Activated naive CD8-positive, alpha-beta T cell treated with anti-CD3 and anti-CD28 coated beads, Interleukin-2, amount 50 U/mL, for 16 hours (primary cell): ENCODE measurements around the gene H2BK1.

ENCODE experiments used
- DNase-seq: peaks from one replicate; pipeline ENCODE4 v3.0.0-alpha.2; 2020; ENCODE audit warnings: low read depth, low spot score

Gene H2BK1

DNA sequence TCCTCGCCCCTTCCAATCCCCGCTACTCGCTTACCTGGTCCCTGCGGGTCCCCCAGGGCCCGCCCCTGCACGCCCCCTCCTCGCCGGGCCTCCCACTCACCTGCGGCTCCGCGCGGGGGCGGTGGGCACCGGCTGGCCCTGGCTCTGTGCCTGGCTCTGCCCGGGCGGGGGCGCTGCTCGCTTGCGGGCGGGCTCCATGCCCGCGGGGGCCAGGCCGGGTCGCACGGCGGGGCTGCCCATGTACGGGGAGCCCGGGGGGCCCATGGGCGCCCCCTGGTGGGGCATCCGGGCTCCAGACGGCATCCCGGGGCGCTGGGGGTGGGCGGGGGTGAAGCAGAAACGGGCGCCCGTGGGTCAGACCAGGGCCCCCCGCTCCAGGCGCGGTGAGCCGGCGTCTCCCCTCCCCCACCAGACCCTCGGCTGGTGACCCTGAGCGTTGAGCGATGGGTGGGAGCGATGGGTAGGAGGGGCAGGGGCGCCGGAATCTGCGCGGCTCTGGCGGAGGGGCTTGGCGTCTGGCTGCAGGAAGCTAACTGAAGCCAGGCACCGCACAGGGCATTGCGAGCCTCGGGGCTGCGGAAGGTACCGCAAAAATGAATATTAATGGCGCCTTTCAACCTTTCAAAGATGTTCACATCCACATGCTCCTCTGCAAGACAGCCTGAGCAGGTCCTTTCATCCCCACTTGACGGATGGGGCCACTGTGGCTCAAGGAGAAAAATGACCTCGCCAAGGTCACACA lies 35.2 kb upstream of the H2BK1 start:
- DNase-seq = peak; percentile 32

DNA sequence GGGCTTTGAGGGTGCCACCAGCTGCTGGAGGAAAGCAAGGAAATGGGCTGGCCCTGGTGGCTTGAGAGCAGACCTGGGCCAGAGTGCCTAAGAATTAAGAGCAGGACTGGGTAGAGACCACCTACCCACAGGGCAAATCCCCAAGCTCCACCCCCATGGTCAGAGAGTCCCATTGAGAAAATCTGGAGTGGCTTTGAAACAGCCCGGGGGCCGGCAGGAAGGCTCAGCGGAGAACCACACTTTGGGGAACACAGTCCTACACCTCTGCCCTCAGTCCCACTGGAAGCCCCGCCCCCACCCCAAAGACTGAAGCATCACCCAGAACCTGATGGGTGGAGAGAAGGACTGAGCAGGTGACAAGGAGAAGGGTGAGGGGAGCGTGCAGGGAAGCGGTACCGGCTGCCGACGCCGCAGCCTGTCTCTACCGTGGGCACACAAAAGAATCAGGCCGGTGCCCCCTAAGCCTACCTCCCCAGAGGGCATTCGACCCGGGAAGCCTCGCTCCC lies 34.6 kb upstream of the H2BK1 start:
- DNase-seq = no peak

DNA sequence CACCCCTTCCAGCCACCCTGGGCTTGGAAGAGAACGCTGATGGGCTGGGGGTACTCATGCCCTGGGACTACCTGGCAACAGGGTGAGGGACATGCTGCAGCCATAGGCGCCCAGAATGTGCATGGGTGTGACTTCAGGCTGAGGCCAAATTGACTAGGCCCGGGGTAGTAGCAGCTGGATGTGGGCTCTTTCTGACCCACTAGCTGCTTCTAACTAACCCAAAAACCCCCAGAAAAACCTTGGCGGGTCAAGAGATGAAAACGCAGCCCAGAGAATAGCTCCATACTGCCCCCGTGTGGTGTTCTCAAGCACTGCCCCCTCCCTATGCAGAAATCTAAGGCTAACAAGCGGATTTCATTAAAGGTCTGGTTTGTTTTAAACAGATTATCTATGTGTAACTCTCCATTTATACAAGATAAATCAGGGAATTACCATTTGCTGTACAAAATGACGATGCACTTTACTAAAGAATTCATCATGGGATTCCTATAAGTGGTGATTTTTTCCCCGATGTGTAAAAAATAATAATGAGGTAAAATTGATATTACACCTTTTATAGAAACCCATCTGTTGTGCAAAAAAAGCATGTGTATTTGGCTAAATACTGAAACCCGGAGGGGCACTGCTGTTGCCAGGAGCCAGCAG lies 34.0 kb upstream of the H2BK1 start:
- no peak for DNase-seq

DNA sequence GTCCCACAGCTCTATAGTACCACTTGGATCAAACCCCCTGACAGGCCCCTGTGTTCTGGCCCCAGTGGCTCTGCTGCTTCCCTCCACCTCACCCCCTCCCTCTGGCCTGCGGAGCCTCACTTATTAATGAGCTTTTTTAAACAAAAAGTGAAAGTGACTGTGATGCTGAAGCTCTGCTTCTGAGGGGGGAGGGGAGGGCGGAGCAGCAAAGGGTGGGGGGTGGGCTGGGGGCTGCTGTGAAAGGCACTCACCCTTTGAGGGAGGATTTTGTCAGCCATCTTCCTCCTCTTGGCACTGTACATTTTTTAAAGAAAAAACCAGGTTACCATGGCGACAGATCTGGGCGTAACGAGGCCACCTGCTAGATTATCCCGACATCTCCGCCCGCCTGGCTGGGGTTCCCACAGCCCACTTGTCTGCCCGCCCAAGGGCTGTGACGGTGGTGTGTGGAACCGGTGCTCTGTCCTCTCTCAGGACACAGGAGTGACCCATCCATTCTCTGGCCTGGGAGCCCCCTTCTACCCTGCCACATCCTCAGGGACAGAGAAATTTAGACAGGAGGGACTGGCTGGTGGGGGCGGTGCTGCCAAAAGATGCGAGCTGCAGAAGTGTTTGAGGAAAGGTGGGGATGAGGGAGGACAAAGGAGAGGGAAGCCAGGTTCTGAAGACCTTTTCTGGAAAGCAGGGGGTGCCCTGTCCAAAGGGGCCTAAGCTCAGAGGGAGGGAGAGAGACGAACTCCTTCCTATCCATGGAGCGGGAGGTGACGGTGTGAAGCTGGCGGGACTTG lies 33.3 kb upstream of the H2BK1 start:
- DNase-seq = no peak

DNA sequence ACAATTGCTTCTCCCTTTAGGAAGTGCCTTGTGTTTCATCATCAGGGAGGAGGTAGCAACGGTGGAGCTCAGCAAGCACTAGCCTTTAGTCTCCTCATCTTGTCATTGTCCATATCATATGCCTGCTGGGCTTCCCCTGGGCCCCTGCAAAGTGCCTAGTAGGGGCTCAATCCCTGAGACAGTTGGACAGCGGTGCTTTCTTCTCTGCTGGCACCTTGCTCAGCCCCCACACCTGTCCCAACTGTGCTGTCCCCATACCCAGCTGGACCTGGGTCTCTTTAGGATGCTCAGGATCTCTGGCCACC lies 32.7 kb upstream of the H2BK1 start:
- DNase-seq = no peak

DNA sequence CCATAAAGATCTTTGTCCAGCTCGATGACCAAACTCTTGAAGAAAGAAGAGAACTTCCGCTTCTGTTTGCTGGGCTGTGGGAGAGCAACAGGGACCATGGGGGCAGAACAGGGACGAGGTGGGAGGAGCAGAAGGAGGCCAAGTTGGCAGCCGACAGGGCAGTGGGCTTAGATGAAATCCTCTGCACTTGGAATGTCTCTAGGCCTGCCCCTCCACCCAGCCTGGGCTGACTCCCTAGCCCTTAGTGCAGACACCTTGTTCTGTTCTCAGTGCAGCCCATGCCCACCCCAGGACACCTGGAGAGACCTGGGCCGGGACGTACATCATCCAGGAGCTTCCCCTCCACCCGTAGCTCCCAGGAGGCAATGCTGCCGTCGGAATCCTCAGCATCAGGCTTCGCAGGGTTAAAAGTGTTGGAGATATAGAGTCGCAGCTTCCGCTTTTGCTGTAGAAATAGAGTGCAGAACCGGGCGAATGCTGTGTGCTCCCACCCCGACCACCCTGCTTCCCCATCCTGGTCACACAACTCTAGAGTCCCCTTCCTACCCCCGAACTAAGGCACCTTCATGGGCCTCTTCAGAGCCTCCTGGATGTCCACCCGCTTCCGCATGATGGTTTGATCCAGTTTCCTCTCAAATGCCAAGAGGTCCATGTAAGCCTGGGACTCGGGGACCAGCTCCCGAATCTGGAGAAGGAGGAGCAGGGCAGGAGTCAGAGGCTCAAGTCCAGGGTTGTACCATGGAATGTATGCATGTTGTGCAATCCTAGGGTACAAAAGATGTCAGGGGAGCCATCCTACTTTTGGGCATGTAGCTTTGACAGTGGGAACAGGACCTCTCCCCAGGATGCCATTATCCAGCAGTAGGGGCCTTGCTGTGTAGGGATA lies 32.1 kb upstream of the H2BK1 start:
- DNase-seq = no peak

DNA sequence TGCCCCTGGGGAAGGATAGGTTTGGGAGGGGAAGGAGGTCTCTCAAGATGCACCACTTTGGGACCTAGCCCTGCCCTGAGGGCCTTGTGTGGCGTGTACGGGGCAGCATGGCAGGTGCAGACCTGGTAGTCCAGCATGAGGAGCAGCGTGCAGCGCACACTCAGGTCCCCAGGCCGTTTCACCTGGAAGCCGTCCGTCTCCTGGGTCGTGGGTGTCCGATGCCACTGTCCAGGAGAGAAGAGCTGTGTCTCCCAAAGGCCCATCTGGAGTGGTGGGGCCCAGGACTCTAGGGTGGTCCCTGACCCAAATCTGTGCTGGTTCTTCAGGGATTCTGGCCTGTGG lies 31.4 kb upstream of the H2BK1 start:
- no peak for DNase-seq

DNA sequence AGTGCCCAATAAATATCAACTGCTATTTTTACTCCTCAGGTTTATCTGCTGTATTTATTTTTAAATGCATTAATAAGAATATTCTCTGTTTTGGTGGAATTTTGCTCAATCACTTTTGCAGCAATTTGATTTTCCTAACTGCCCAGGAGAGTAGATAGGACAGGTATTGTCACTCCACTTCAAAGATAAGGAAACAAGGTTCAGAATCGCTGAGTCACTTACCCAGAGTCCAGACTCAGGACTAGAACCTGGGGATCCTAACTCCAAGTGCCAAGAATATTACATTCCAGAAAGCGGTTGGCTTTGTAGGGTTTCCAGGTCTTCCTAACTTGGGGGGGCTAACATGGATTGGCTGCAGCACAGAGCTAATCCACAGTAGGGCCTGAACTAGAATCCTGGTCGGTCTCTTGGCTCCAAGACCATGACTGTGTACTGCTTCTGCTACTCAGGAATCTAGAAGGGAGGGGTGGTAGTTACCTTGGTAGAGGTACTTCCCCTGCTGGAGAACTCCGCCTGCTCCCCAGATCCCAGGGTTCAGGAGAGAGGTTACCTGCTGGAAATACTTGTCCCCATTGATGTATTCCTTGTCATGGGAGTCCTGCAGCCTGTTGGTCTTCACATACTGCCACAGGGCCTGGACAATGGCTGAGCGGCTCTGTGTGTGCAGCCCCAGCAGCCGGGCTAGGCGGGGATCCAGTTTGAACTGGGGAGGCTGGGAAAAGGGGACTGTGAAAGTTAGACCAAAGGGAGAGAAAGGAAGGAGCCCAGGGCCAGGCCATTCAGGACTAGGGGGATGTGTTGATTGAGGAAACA lies 30.9 kb upstream of the H2BK1 start:
- DNase-seq = no peak

DNA sequence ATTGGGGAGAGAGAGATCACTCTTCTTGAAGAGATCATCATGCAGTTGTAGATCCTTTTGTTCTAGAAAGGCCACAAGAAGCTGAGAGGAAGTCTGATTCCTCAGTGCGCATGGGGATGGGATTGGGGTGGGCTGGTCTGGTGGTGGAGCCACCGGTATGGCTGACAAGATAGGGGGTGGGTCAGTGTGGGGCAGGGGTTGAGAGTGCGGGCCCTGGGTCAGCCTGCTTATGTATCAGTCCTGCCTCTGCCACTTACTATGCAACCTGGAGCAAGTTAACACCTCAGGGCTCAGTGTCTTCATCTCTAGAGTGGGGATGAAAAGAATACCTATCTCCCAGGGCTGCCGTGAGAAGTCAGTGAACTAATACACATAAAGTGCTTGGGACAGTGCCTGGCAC lies 30.2 kb upstream of the H2BK1 start:
- no peak for DNase-seq

DNA sequence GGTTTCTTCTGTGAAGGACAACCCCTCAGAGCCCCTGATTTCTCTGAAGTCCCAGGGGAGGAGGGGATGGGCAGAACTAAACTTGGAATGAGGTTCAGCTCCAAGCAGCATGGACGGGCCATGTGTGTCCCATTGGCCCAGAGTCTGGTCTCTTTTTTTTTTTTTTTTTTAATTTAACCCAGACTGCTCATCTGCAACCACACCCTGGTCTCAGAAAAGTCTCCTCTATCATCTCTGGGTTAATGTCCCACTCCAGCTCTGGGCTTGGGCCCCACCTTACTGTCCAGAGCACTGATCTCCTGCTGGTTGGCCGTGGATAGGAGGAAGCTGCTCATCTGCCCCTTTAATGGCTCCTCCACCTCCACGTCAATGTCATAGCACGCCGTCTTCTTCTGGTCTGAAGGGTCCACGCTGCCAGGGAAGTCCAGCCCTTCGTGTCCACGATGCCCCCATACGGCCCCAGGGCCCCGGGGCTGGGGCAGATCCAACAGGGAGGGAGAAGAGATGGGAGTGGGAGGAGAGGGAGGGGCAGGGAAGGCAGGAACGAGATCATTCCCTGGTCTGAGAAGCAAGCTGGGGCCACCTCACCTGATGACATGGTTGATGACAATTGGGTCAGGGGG lies 29.7 kb upstream of the H2BK1 start:
- DNase-seq = no peak

DNA sequence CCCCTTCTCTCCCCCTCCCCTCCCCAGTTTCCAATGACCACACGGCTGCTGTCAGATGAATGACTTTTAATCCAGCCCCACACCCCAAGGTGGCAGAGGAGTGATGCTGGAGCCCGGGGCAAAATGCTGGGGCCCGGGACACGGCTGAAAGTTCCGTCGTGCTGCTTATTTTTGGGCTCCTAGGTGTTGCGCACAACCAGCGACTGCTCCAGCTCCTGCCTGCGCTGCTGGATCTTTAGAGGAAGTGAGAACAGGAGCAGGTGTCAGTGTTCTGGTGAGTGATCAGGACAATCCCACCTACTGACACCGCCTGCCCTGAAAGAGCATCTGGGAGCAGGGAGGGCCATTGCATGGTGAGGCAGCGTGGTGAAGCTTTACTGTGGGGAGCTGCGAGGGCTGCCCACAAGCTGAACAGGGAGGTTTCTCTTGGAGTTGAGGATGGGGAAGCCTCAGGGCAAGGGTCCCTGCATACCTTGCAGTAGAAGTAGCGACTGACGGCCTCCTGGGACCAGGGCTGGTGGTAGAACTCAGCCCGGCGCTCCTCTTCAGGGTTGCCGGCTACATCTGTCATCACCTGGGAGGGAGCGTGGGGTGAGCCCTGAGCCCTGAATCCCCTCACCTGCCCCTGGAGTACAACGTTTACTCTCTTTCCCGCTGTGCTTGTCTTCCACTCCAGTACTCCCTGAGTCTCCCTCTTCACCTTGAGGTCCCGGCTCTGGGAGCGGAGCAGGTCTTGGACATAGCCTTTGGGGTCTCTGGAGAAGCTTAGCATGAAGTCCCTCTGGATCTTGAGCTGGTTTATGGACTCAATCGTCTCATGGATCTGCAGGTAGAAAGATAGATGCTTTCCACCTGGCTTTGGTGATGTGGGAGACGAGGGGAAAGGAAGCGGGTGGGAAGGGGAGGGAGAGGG lies 28.9 kb upstream of the H2BK1 start:
- no peak for DNase-seq

DNA sequence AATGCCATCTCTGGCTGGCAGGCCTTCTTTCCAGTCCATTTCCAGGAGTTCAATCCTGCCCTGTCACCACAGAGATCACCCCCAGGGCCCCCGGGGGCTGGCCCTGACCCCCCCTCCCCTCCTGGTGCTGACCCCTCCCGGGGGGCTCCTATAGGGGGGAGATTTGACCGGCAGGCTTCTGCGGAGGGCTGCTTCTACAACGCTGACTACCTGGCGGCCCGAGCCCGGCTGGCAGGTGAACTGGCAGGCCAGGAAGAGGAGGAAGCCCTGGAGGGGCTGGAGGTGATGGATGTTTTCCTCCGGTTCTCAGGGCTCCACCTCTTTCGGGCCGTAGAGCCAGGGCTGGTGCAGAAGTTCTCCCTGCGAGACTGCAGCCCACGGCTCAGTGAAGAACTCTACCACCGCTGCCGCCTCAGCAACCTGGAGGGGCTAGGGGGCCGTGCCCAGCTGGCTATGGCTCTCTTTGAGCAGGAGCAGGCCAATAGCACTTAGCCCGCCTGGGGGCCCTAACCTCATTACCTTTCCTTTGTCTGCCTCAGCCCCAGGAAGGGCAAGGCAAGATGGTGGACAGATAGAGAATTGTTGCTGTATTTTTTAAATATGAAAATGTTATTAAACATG lies 28.0 kb upstream of the H2BK1 start:
- DNase-seq = no peak

DNA sequence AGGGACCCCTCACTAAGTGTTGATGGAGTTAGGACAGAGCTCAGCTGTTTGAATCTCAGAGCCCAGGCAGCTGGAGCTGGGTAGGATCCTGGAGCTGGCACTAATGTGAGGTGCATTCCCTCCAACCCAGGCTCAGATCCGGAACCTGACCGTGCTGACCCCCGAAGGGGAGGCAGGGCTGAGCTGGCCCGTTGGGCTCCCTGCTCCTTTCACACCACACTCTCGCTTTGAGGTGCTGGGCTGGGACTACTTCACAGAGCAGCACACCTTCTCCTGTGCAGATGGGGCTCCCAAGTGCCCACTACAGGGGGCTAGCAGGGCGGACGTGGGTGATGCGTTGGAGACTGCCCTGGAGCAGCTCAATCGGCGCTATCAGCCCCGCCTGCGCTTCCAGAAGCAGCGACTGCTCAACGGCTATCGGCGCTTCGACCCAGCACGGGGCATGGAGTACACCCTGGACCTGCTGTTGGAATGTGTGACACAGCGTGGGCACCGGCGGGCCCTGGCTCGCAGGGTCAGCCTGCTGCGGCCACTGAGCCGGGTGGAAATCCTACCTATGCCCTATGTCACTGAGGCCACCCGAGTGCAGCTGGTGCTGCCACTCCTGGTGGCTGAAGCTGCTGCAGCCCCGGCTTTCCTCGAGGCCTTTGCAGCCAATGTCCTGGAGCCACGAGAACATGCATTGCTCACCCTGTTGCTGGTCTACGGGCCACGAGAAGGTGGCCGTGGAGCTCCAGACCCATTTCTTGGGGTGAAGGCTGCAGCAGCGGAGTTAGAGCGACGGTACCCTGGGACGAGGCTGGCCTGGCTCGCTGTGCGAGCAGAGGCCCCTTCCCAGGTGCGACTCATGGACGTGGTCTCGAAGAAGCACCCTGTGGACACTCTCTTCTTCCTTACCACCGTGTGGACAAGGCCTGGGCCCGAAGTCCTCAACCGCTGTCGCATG lies 27.2 kb upstream of the H2BK1 start:
- no peak for DNase-seq

DNA sequence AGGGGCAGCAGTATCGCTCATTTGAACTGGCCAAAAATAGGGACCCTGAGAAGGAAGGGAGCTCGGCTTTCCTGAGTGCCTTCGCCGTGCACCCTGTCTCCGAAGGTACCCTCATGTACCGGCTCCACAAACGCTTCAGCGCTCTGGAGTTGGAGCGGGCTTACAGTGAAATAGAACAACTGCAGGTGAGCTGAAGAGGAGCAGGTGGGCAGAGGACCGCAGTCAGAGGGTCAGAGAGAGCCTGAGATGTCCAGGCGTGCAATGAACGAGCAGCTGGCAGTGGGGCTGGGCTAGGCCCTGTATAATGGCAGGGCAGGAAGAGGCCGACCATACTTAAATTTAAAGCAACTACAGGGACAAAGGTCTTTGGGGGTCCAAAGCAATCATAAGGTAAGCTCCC lies 26.1 kb upstream of the H2BK1 start:
- DNase-seq = no peak

DNA sequence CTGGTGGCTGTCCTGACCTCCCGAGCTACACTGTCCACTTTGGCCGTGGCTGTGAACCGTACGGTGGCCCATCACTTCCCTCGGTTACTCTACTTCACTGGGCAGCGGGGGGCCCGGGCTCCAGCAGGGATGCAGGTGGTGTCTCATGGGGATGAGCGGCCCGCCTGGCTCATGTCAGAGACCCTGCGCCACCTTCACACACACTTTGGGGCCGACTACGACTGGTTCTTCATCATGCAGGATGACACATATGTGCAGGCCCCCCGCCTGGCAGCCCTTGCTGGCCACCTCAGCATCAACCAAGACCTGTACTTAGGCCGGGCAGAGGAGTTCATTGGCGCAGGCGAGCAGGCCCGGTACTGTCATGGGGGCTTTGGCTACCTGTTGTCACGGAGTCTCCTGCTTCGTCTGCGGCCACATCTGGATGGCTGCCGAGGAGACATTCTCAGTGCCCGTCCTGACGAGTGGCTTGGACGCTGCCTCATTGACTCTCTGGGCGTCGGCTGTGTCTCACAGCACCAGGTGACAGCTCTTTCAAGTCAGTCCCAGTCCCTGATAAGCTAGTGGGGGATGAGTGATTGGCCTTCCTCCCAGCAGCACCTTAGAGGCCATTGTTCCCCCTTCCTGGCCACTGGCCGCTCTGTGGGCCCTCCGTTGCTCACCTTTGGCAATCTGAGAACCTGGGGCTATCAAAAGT lies 25.0 kb upstream of the H2BK1 start:
- DNase-seq = no peak

DNA sequence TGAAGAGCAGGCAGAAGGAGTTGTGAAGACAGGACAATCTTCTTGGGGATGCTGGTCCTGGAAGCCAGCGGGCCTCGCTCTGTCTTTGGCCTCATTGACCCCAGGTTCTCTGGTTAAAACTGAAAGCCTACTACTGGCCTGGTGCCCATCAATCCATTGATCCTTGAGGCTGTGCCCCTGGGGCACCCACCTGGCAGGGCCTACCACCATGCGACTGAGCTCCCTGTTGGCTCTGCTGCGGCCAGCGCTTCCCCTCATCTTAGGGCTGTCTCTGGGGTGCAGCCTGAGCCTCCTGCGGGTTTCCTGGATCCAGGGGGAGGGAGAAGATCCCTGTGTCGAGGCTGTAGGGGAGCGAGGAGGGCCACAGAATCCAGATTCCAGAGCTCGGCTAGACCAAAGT lies 23.5 kb upstream of the H2BK1 start:
- no peak for DNase-seq
